ENCODE measurements around the gene TTPAL. TPM values are rescaled to one million over a fixed set of nuclear protein-coding genes. Genes with fewer than 3 reads are reported as not detected.

The TTPAL gene
- total and polyA plus RNA-seq, 10 of the 15 experiments (the other 5 are each of a cell fraction or from before 2014, with no cell fraction given): 4.0 to 24.0 (median 9.3) TPM

- Histone ChIP-seq H3K79me2 (ENCODE audit: control insufficient read depth, insufficient read depth, low read length) (no peaks in the 10 kb centered on the region), H3K4me2 (ENCODE audit: control insufficient read depth, insufficient read depth) (no peak overlapping the region), H3K4me3 (no peak overlapping the region), H4K20me1 (ENCODE audit: control insufficient read depth, insufficient read depth) (no peaks in the 10 kb centered on the region), H3K27ac (ENCODE audit: control insufficient read depth, insufficient read depth) (no peak overlapping the region), H3K9me3 (replicated peaks; ENCODE audit: control insufficient read depth, insufficient read depth, low read length) (no peaks in the 10 kb centered on the region), H2AFZ (ENCODE audit: control insufficient read depth, low read depth, low read length) (no peak overlapping the region), H3K9ac (ENCODE audit: control insufficient read depth, insufficient read depth, low read length) (no peak overlapping the region), H3K4me1 (ENCODE audit: control insufficient read depth, insufficient read depth, low read length) (no peaks in the 10 kb centered on the region), H3K27me3 (replicated peaks in 1 of 2; ENCODE audit: control insufficient read depth in 2 of 2, insufficient read depth in 2 of 2, low read length in 1 of 2) (no peaks in the 10 kb centered on the region), H3K36me3 (ENCODE audit: control insufficient read depth in 2 of 2, insufficient read depth in 2 of 2, low read length in 1 of 2) (no peaks in the 10 kb centered on the region)
- DNase-seq (ENCODE audit: low read depth, low spot score): no peak
- ChIA-PET RAD21 (ENCODE audit: unreplicated experiment) (no interaction called here), SMC1A (ENCODE audit: uncharacterized antibody, unreplicated experiment) (no interaction called here), CTCF (no interaction called here), POLR2A (no interaction called here)
- ATAC-seq: no peak
- intact Hi-C loops (cut with micrococcal nuclease; ENCODE audit: unreplicated experiment) (no loop called here), in situ Hi-C loops (cut with MboI) (no loop called here)
- no peak for TF ChIP-seq ATF7 (IDR thresholded peaks at IDR 0.05; ENCODE audit: low read depth)
- TF ChIP-seq NFXL1 (IDR thresholded peaks at IDR 0.05; ENCODE audit: borderline replicate concordance): no peak
- TF ChIP-seq GATAD2B (conservative IDR thresholded peaks at IDR 0.05; ENCODE audit: low read depth): no peak
- TF ChIP-seq ZSCAN29 (IDR thresholded peaks at IDR 0.05): no peak
- no peak for TF ChIP-seq IRF5 (IDR thresholded peaks at IDR 0.05; ENCODE audit: borderline replicate concordance)
- TF ChIP-seq RFX5 (IDR thresholded peaks at IDR 0.05; ENCODE audit: low read depth, low read length): no peak
- TF ChIP-seq CHD4 (IDR thresholded peaks at IDR 0.05): no peak
- TF ChIP-seq NR2C2 (IDR thresholded peaks at IDR 0.05; ENCODE audit: borderline replicate concordance, control insufficient read depth, insufficient read length, low read depth): no peak
- no peak for TF ChIP-seq SPI1 (IDR thresholded peaks at IDR 0.05; ENCODE audit: borderline replicate concordance, insufficient read depth, low read depth, low read length)
- no peak for TF ChIP-seq RB1 (IDR thresholded peaks at IDR 0.05; ENCODE audit: borderline replicate concordance)
- TF ChIP-seq TCF7 (IDR thresholded peaks at IDR 0.05; ENCODE audit: borderline replicate concordance): no peak
- TF ChIP-seq, protein P1, sequence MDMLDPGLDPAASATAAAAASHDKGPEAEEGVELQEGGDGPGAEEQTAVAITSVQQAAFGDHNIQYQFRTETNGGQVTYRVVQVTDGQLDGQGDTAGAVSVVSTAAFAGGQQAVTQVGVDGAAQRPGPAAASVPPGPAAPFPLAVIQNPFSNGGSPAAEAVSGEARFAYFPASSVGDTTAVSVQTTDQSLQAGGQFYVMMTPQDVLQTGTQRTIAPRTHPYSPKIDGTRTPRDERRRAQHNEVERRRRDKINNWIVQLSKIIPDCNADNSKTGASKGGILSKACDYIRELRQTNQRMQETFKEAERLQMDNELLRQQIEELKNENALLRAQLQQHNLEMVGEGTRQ (IDR thresholded peaks at IDR 0.05; ENCODE audit: borderline replicate concordance, low read depth, low read length): no peak
- no peak for TF ChIP-seq FOS (IDR thresholded peaks at IDR 0.05; ENCODE audit: borderline replicate concordance, extremely low read depth, insufficient read length)
- TF ChIP-seq EP300 (IDR thresholded peaks at IDR 0.05; ENCODE audit: borderline replicate concordance in 1 of 2, control insufficient read depth in 1 of 2, low read depth in 2 of 2, low read length in 2 of 2): no peak
- no peak for TF ChIP-seq TBL1XR1 (IDR thresholded peaks at IDR 0.05; ENCODE audit: low read depth, low read length)
- TF ChIP-seq, protein P2, sequence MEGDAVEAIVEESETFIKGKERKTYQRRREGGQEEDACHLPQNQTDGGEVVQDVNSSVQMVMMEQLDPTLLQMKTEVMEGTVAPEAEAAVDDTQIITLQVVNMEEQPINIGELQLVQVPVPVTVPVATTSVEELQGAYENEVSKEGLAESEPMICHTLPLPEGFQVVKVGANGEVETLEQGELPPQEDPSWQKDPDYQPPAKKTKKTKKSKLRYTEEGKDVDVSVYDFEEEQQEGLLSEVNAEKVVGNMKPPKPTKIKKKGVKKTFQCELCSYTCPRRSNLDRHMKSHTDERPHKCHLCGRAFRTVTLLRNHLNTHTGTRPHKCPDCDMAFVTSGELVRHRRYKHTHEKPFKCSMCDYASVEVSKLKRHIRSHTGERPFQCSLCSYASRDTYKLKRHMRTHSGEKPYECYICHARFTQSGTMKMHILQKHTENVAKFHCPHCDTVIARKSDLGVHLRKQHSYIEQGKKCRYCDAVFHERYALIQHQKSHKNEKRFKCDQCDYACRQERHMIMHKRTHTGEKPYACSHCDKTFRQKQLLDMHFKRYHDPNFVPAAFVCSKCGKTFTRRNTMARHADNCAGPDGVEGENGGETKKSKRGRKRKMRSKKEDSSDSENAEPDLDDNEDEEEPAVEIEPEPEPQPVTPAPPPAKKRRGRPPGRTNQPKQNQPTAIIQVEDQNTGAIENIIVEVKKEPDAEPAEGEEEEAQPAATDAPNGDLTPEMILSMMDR (IDR thresholded peaks at IDR 0.05 in 2 of 3, conservative IDR thresholded peaks at IDR 0.05 in 1 of 3; ENCODE audit: control insufficient read depth in 2 of 3, extremely low read depth in 1 of 3, insufficient read depth in 1 of 3, low read depth in 3 of 3, low read length in 3 of 3): no peak
- no peak for TF ChIP-seq SMAD1 (IDR thresholded peaks at IDR 0.05; ENCODE audit: low read depth, partially characterized antibody)
- TF ChIP-seq JUND (IDR thresholded peaks at IDR 0.05; ENCODE audit: low read depth, low read length): no peak
- no peak for TF ChIP-seq FOXM1 (IDR thresholded peaks at IDR 0.05; ENCODE audit: low read depth, low read length)
- no TSS peak for BruUV-seq (replicated peaks)
- no peak for FAIRE-seq
- 76% methylated on average over 8 of the region's 8 CpGs for WGBS (ENCODE audit: insufficient coverage, insufficient replicate concordance, low lambda C conversion rate, missing lambda C conversion rate)
Observed at GRCh38 chr20:44456611-44457010, 19.1 kb upstream of the TTPAL start.

All from GM12878 (cell line).